GM20431 (cell line): Measurements from ENCODE around the gene HSPB7.

ENCODE experiments used
- in situ Hi-C: fragments of 300-500 bp; cut with MseI, MboI; formaldehyde crosslinking; loops from one replicate; pipeline ENCODE4 v1.15.0; 2020; ENCODE audit warnings: low sequenced_read_pairs; ENCODE audit not compliant: unreplicated experiment

Gene HSPB7

DNA sequence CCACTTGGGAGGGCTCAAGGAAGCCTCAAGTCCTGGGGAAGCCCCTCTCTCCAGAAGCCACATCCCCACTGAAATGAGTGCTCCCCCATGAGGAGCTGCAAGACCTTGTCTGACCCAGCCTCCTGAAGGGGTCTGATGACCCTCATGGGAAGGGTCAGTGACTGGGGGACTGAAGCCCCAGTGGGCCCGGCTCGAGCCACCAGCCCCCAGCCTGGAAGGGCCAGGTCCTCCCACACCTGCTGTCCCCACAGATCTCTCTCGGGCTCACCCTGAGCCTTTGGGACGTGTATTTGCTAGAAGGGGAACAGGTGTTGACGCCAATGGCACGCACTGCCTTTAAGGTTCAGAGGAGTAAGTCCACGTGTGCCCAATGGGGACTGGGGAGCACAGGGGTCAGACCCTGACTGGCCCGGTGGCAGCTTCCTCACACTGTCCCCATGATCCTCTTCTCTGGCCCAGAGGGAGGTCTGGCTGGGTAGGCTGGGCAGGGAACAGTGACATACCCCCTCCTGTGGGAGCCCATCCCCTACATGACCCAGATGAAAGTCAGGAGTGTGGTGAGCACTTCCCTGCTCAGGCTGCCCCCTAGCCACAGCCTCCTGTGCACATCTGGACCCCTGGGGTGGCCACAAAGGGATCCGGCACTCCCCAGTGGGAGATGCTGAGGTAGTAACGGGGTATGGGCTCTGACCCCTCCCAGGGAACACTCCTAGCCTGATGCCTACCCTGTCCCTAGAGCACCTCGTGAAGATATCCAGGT, 26.2 kb downstream of the HSPB7 start:
- in situ Hi-C loops = loop anchor here (25.0 kb wide), 1 partner anchor 179 kb away; the partner anchor contains the start of gene UQCRHL

GRCh38 chr1:15989776-15990175, 28.1 kb downstream of the HSPB7 start:
- in situ Hi-C loops = loop anchor here (25.0 kb wide), 1 partner anchor 177 kb away; the partner anchor contains the start of gene UQCRHL

DNA sequence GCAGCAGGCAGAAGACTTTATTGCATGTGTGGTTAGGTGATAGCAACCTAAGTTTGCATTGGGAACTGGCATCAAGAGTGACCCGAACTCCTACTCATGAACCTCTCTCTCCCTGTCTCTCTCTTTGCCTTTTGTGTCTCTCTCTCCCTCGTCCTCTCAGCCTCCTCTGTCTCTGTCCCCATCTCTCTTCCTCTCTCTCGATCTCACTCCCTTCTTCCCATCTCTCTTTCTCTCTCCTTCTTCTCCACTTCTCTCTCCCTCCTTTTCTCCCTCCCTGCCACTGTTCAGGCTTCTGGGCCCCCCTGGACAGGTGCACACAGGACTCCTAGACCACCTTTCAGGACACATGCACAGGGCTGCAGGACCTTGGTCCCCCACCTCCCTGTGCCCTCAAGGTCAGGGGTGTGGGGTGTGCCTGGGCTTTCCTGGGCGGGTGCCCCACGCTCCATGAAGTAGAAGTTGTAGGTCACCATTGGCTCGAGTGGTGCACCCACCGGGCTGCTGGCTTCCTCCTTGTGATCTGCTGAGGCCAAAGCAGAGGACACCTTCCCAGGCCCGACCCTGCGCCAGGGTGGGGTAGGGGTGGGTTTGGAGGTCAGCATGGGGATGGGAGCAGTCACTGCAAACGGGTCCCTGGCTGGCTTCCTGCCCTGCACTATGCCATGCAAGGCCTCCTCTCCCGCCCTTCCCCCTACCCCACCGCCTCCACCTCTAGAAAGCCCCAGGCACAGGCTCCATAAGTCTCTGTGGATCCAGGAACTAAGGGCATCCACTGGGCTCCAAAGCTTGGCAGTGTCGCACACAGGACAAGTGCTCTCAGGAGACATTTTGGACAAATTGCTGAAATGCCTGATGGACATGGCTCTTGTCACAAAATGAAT, 28.7 kb downstream of the HSPB7 start:
- in situ Hi-C loops = loop anchor here (25.0 kb wide), 1 partner anchor 177 kb away; the partner anchor contains the start of gene UQCRHL

DNA sequence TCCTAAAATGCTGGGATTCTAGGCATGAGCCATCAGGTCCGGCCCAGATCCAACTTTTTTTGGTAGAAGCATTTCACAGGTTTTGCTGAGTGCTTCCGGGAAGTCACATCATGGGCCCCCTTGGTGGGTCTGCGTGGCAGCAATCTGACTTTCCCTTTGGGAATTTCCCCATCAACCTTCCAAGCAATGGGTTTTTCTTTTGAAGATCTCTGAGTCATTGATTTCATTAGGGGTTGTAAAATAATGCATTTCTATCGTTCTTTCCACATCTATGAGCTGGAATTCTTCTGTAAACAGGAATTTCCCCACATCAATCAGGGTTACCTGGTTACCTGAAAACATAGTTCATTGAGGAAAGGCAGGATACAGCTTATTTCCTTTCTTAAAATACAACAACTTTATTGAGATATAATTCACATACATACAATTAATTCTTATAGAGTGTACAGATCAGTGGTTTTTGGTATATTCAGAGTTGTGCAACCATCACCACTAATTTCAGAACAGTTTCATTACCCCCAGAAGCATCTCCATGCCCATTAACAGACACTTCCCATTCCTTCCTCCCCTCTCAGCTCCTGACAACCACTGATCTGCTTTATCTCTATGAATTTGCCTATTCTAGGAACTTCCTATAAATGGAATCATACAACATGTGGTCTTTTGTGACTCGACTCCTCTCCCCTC, 32.1 kb downstream of the HSPB7 start:
- in situ Hi-C loops = loop anchor here (25.0 kb wide), 1 partner anchor 173 kb away; the partner anchor contains the start of gene UQCRHL

DNA sequence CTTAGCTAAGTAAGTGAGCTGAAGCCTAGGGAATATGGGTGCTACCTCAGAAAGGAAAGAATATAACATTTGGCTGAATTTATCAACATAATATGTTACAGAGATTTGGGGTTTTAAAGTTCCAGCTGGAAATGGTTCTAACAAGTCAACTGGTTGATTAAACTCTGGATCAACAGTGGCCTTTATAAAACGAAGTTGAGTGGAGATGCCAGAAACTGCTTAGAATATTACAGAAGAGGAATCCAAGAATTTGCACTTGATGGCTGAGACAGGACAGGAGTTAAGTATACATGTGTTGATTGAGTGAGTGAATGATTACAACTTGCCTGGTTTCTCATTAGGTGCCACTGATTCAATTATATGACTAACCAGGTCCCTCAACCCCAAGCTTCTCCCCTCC, 34.6 kb downstream of the HSPB7 start:
- in situ Hi-C loops = loop anchor here (25.0 kb wide), 1 partner anchor 171 kb away; the partner anchor contains the start of gene UQCRHL

DNA sequence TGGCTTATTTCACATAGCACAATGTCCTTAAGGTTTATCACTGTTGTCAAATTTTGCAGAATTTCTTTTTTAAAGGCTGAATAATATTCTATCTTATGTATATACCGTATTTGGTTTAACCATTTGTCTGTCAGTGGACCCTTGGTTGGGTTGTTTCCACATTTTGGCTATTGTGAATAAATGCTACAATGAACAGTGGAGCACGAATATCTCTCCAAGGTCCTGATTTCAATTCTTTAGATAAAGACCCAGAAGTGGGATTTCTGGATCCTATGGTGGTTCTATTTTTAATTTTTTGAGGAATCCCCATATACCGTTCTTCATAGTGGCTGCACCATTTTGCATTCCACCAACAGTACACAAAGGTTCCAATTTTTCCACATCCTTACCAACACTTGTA, 36.2 kb downstream of the HSPB7 start:
- in situ Hi-C loops = loop anchor here (25.0 kb wide), 1 partner anchor 169 kb away; the partner anchor contains the start of gene UQCRHL

DNA sequence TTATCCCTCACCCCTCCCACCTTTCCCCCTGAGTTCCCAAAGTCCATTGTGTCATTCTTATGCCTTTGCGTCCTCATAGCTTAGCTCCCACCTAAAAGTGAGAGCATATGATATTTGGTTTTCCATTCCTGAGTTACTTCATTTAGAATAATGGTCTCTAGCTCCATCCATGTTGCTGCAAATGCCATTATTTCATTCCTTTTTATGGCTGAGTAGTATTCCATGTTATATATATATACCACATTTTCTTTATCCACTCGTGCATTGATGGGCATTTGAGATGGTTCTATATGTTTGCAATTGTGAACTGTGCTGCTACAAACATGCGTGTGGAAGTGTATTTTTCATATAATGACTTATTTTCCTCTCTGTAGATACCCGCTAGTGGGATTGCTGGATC, 39.9 kb downstream of the HSPB7 start:
- in situ Hi-C loops = loop anchor here (25.0 kb wide), 1 partner anchor 166 kb away; the partner anchor contains the start of gene UQCRHL

DNA sequence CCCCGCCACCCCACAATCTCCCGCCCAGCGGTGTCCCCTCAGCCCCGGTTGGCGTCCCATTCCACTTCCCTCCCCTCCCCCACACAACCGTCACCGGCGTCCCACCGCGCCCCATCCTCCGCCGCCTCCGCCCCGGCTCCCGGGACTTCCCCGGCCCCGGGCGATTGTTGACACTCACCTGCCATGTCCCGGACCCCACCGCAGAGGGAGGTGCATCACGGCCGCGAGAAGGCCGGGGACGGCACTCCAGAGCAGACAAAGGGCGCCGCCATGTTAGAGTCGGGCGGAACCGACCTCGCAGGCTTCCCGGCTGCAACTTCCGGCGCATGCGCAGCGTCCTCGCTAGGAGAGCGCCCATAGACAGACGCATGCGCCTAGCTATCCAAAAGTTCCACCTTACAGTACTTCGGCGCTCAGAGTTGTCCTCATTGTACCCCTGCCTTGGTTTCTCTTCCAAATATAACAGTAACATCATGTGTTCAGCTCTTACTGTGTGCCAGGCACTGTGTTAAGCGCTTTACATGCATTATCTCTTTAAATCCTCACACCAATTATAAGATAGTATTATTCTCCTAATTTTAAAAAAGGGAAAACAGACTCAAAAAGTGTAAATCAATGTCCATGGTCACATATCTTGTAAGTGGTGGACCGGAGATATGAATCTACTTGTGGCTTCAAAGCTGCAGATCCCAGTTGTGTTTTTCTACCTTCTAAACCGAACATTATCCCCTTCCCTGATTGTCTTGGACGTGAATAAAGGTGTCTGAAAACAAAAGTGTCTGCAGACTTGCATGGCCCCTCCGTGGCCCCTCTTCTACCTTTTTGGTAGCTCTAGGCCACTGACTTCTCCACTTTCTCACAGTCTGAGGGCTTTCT, 41.8 kb downstream of the HSPB7 start, which contains the start of gene ZBTB17:
Gene ZBTB17, minus strand, starts transcription at position 297 of the 876 bp plus-strand sequence. CDS start 27,606 bp downstream, outside the sequence.
- in situ Hi-C loops = loop anchor here (25.0 kb wide), 1 partner anchor 164 kb away; the partner anchor contains the start of gene UQCRHL

- in situ Hi-C loops = loop anchor here (25.0 kb wide), 1 partner anchor 163 kb away; the partner anchor contains the start of gene UQCRHL
These were observed 42.5 kb downstream of the HSPB7 start for GRCh38 chr1:15975358-15975804.

DNA sequence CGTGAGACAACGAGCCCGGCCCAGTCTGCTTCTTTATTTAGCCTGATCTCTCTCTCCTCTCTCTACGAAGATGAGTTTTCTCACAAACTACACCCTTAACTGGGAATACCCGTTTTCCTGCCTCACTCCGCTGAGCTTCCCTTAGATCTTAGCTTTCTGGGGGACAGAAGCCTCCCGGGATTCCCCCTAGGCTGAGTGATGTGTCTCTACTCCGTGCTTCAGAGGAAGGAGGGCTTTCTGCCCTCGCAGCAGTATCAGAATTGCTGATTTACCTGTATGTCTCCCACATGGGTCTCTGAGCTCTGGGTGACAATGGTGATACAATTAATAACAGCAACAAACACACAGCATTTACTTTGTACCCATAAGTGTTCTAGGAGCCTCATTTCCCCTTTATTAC, 43.0 kb downstream of the HSPB7 start:
- in situ Hi-C loops = loop anchor here (25.0 kb wide), 1 partner anchor 163 kb away; the partner anchor contains the start of gene UQCRHL

DNA sequence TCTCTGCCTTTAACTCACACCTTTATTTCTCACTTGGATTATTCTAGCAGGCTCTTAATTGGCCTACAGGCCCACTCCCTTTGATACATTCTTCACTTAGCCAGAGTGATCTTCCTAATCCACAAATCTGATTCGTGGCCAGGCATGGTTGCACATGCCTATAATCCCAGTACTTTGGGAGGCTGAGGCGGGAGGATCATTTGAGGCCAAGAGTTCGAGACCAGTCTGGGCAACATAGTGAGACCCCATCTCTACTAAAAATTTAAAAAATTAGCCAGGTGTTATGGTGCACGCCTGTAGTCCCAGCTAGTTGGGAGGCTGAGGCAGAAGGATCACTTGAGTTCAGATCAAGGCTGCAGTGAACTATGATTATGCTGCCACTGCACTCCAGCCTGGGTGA, 44.1 kb downstream of the HSPB7 start:
- in situ Hi-C loops = no loop called here

- in situ Hi-C loops = no loop called here
These were observed 45.4 kb downstream of the HSPB7 start for GRCh38 chr1:15972409-15972808.

GRCh38 chr1:15970911-15971310, 46.9 kb downstream of the HSPB7 start:
- in situ Hi-C loops = no loop called here

DNA sequence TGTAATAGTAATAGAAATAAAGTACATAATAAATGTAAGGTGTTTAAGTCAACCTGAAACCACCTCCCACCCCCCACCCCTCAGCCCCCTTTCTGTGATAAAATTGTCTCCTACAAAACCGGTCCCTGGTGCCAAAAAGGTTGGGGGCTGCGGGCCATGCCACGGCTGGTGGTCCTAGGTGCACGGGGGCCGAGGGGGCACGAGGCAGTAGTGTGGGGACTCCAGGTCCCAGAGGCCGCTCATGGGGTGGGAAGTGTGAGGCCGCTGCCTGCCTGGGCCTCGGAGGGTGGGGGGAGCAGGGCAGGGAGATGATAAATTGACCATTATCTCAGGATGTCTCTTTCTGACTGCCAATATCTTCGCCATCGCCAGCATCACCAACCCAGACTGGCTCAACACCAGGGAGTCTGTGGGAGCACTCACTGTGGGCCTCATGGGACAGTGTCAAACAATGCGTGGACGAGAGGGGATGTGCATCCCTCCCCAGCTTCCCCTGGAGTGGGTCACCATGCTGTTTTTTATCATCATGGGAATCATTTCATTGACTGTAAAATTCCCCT, 48.4 kb downstream of the HSPB7 start:
- in situ Hi-C loops = no loop called here

- in situ Hi-C loops = no loop called here
These were observed 49.7 kb downstream of the HSPB7 start for GRCh38 chr1:15968172-15968571.

DNA sequence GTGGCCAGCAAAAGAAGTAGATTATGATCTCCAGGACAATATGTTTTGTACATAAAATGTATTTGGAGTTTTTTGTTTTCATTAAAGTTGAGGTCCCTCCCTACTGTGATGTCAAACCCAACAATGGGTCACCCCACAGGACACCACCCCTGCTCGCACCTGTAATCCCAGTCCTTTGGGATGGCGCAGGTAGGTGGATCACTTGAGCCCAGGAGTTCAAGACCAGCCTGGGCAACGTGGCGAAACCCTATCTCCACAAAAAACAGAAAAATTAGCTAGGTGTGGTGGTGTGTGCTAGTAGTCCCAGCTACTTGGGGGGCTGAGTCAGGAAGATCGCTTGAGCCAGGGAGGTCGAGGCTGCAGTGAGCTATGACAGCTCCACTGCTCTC, 50.9 kb downstream of the HSPB7 start:
- in situ Hi-C loops = no loop called here

- in situ Hi-C loops = no loop called here
These were observed 51.5 kb downstream of the HSPB7 start for GRCh38 chr1:15966081-15966955.
